ENCODE measurements around the gene SLC5A3. TPM values are rescaled to one million over a fixed set of nuclear protein-coding genes. Genes with fewer than 3 reads are reported as not detected.
A peak's percentile ranks its signal among the peaks of the same experiment; 100 is the strongest.

The SLC5A3 gene
- total RNA-seq, 1 experiment from 2014 or later: 55.0 TPM

DNA sequence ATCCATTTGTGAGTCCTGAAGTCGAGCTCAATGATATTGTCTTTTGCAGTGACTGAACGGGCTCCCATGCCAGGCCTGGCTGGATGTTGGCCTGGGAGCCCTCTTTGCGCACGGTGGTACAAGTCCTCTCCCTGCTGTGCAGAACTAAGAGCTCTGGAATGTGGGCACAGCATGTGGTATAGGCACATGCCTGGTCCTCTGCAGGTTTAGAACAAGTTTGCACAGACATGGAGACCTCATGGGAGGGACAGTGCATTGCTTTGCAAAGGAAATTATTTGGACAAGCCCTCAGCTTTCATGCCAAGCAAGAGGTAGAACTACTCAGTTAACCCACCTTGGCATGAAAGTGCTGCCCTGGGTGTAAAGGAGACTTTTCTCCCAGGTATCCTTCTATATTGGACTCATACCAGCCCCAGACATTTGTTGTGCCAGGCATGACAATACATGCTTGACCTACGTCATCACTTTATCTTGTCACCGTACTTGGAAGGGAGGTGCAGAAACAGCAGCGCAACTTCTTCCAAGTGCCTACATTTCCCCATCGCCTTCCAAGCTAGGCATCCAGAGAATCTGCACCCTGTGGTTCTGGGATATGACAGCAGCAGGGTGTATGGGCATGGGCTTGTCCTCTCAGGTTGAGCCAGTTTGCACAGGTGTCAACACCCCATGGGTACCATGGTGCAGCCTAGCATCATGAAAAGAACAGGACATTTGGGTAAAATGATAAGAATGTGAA, 37.6 kb upstream of the SLC5A3 start:
- Histone ChIP-seq H3K9me2 (replicated peaks; ENCODE audit: insufficient read depth, low read length) (no peaks in the 10 kb centered on the region), H3K9ac (ENCODE audit: low read length) (no peak overlapping the region), H3K4me2 (ENCODE audit: low read depth, low read length, poor library complexity, severe bottlenecking) (no peak overlapping the region), H3K27ac (ENCODE audit: low read length) (no peak overlapping the region), H3K9me3 (ENCODE audit: low read length) (no peaks in the 10 kb centered on the region), H4K20me1 (ENCODE audit: insufficient read depth, low read depth, low read length) (no peaks in the 10 kb centered on the region), H3K27me3 (ENCODE audit: low read length) (no peaks in the 10 kb centered on the region), H3K4me3 (ENCODE audit: low read length) (no peak overlapping the region), H3K79me2 (ENCODE audit: low read length) (no peaks in the 10 kb centered on the region), H3K36me3 (ENCODE audit: insufficient read depth, low read length) (no peaks in the 10 kb centered on the region), H2AFZ (ENCODE audit: low read length) (no peak overlapping the region), H3K4me1 (ENCODE audit: low read length) (no peaks in the 10 kb centered on the region)
- no peak for DNase-seq

DNA sequence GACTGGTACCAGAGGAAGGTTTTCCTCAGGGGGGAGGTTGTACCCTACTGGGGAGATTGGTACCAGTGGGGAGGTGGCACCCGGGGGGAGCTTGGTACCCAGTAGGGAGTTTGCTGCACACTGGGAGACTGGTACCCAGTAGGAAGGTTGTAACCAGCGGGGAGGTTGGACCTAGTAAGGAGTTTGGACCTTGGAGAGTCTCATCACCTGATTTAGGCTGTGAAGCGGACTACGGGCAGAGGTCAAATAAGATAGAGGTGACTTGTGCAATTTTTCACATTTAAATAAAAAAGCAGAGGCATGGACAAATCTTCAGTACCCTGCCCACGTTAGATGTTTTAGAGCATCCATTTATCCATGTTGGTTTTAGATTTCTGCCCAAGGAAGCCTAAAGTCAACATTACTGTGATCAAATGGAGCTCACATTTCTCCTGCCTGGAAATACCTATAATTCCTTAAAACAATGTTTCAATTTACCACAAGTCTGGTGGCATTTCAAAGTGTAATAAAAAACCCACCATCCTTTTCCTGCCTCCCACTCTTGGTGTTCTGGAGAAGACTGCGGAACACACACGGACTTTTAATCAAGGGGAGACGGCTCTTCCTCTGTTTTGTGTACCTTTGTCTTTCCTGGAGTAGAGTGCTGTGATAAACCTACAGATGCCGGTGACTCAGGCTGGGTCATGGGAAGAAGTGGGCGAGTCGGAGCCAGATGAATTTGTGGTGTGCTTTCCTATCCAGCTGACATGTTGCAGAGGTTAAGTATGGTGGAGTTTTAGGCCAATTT, 36.2 kb upstream of the SLC5A3 start:
- no peak overlapping the region for H3K27ac ChIP-seq (ENCODE audit: low read length)
- H3K9me2 ChIP-seq (replicated peaks; ENCODE audit: insufficient read depth, low read length): no peaks in the 10 kb centered on the region
- no peaks in the 10 kb centered on the region for H3K27me3 ChIP-seq (ENCODE audit: low read length)
- no peak overlapping the region for H3K4me2 ChIP-seq (ENCODE audit: low read depth, low read length, poor library complexity, severe bottlenecking)
- H2AFZ ChIP-seq (ENCODE audit: low read length): no peak overlapping the region
- H4K20me1 ChIP-seq (ENCODE audit: insufficient read depth, low read depth, low read length): no peaks in the 10 kb centered on the region
- H3K4me3 ChIP-seq (ENCODE audit: low read length): no peak overlapping the region
- no peak overlapping the region for H3K9ac ChIP-seq (ENCODE audit: low read length)
- no peaks in the 10 kb centered on the region for H3K79me2 ChIP-seq (ENCODE audit: low read length)
- no peaks in the 10 kb centered on the region for H3K36me3 ChIP-seq (ENCODE audit: insufficient read depth, low read length)
- H3K9me3 ChIP-seq (ENCODE audit: low read length): no peaks in the 10 kb centered on the region
- H3K4me1 ChIP-seq (ENCODE audit: low read length): no peaks in the 10 kb centered on the region
- no peak for DNase-seq

DNA sequence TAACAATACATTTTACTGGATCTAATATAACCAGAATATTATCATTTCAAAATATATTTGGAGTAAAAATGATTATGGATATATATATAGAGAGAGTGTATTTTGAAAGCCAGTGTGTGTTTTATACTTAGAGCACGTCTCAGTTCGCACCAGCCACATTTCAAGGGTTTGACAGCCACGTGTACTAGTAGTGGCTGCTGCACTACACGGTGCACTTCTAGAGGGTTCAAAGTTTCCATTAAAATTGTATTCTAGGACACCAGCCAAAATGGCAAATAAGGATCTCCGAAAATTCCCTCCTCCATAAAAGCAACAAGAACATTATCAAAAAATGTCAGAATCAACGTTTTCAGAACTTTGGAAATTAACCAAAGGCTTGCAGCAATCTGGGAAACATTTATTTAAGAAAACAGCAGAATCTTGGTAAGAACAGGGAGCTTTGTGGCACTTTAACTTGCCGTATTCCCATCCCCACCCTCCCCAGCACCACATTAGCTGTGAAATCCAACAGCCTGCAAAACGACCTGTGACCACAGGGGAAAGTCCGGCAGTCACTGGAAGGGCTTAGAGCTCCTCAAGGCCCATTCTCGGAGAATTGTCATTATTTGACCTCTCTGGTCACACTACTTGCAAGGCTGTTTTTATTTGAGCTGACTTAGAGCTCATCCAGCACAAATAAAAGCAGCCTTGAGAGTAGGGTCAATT, 33.5 kb upstream of the SLC5A3 start:
- Histone ChIP-seq H3K4me3 (ENCODE audit: low read length) (no peak overlapping the region), H3K9ac (ENCODE audit: low read length) (no peak overlapping the region), H3K9me2 (replicated peaks; ENCODE audit: insufficient read depth, low read length) (no peaks in the 10 kb centered on the region), H3K27ac (ENCODE audit: low read length) (no peak overlapping the region), H3K4me1 (ENCODE audit: low read length) (no peaks in the 10 kb centered on the region), H4K20me1 (ENCODE audit: insufficient read depth, low read depth, low read length) (no peaks in the 10 kb centered on the region), H3K4me2 (ENCODE audit: low read depth, low read length, poor library complexity, severe bottlenecking) (no peak overlapping the region), H3K9me3 (ENCODE audit: low read length) (no peaks in the 10 kb centered on the region), H2AFZ (ENCODE audit: low read length) (no peak overlapping the region), H3K36me3 (ENCODE audit: insufficient read depth, low read length) (no peaks in the 10 kb centered on the region), H3K79me2 (ENCODE audit: low read length) (no peaks in the 10 kb centered on the region), H3K27me3 (ENCODE audit: low read length) (no peaks in the 10 kb centered on the region)
- DNase-seq: no peak

DNA sequence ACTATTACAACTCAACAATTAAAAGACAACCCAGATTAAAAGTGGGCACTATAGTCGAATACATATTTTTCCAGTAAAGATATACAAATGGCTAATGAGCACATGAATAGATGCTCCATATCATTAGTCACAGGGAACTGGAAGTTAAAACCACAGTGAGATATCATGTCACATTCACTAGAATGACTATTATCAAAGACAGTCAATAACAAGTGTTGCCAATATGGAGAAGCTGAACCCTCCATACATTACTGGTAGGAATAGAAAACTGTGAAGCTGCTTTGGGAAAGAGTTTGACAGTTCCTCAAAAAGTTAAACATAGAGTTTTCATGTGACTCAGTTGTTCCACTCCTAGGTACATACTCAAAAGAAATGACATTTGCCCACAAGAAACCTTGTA, 30.6 kb upstream of the SLC5A3 start:
- Histone ChIP-seq H2AFZ (ENCODE audit: low read length) (no peak overlapping the region), H3K27ac (ENCODE audit: low read length) (no peak overlapping the region), H4K20me1 (ENCODE audit: insufficient read depth, low read depth, low read length) (no peaks in the 10 kb centered on the region), H3K36me3 (ENCODE audit: insufficient read depth, low read length) (no peaks in the 10 kb centered on the region), H3K79me2 (ENCODE audit: low read length) (no peaks in the 10 kb centered on the region), H3K9me2 (replicated peaks; ENCODE audit: insufficient read depth, low read length) (no peaks in the 10 kb centered on the region), H3K4me1 (ENCODE audit: low read length) (peaks cover 6% of the 10 kb centered on the region), H3K4me3 (ENCODE audit: low read length) (no peak overlapping the region), H3K4me2 (ENCODE audit: low read depth, low read length, poor library complexity, severe bottlenecking) (no peak overlapping the region), H3K9me3 (ENCODE audit: low read length) (no peaks in the 10 kb centered on the region), H3K27me3 (ENCODE audit: low read length) (no peaks in the 10 kb centered on the region), H3K9ac (ENCODE audit: low read length) (no peak overlapping the region)
- no peak for DNase-seq

DNA sequence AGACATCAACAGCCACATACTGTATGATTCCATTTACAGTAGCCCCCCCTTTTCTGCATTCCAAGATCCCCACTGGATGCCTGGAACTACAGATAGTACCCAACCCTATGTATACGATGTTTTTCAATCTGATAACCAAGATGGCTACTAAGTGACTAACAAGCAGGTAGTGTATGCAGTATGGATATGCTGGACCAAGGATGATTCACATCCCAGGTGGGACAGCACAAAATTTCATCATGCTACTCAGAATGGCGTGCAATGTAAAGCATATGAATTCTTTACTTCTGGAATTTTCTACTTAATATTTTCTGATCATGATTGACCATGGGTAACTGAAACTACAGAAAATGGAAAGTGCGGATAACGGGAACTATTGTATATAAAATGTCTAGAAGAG, 30.0 kb upstream of the SLC5A3 start:
- peaks cover 6% of the 10 kb centered on the region for H3K4me1 ChIP-seq (ENCODE audit: low read length)
- H3K9me3 ChIP-seq (ENCODE audit: low read length): no peaks in the 10 kb centered on the region
- no peak overlapping the region for H3K4me3 ChIP-seq (ENCODE audit: low read length)
- H3K27me3 ChIP-seq (ENCODE audit: low read length): no peaks in the 10 kb centered on the region
- no peak for DNase-seq
- no peaks in the 10 kb centered on the region for H3K79me2 ChIP-seq (ENCODE audit: low read length)
- no peaks in the 10 kb centered on the region for H3K9me2 ChIP-seq (replicated peaks; ENCODE audit: insufficient read depth, low read length)
- H3K36me3 ChIP-seq (ENCODE audit: insufficient read depth, low read length): no peaks in the 10 kb centered on the region
- no peak overlapping the region for H3K27ac ChIP-seq (ENCODE audit: low read length)
- no peak overlapping the region for H2AFZ ChIP-seq (ENCODE audit: low read length)
- no peak overlapping the region for H3K9ac ChIP-seq (ENCODE audit: low read length)
- H4K20me1 ChIP-seq (ENCODE audit: insufficient read depth, low read depth, low read length): no peaks in the 10 kb centered on the region
- H3K4me2 ChIP-seq (ENCODE audit: low read depth, low read length, poor library complexity, severe bottlenecking): no peak overlapping the region

DNA sequence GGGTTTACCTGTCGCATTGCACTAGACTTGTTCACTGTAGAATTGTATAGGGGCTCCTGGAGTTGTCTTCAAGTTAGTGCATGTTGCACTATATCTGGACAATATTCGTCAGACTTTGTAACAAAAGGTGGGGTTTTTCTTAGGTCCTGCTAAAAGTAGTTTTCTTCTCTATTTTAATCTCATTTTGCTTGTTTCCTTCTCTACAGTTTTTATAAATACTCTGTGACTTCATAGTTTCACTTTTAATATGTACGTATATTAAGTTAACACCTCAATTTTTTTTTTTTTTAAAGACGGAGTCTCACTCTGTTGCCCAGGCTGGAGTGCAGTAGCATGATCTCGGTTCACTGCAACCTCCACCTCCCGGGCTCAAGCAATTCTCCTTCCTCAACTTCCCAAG, 26.5 kb upstream of the SLC5A3 start:
- H3K27me3 ChIP-seq (ENCODE audit: low read length): no peaks in the 10 kb centered on the region
- H3K4me1 ChIP-seq (ENCODE audit: low read length): peaks cover 6% of the 10 kb centered on the region
- H3K4me3 ChIP-seq (ENCODE audit: low read length): no peak overlapping the region
- H3K79me2 ChIP-seq (ENCODE audit: low read length): no peaks in the 10 kb centered on the region
- H4K20me1 ChIP-seq (ENCODE audit: insufficient read depth, low read depth, low read length): no peaks in the 10 kb centered on the region
- no peak for DNase-seq
- H2AFZ ChIP-seq (ENCODE audit: low read length): peak overlapping the region; percentile 13; the same call in 1 of the 2 replicates
- H3K9me3 ChIP-seq (ENCODE audit: low read length): no peaks in the 10 kb centered on the region
- H3K9me2 ChIP-seq (replicated peaks; ENCODE audit: insufficient read depth, low read length): no peaks in the 10 kb centered on the region
- no peak overlapping the region for H3K27ac ChIP-seq (ENCODE audit: low read length)
- H3K36me3 ChIP-seq (ENCODE audit: insufficient read depth, low read length): no peaks in the 10 kb centered on the region
- H3K4me2 ChIP-seq (ENCODE audit: low read depth, low read length, poor library complexity, severe bottlenecking): peak overlapping the region; percentile 35
- no peak overlapping the region for H3K9ac ChIP-seq (ENCODE audit: low read length)

DNA sequence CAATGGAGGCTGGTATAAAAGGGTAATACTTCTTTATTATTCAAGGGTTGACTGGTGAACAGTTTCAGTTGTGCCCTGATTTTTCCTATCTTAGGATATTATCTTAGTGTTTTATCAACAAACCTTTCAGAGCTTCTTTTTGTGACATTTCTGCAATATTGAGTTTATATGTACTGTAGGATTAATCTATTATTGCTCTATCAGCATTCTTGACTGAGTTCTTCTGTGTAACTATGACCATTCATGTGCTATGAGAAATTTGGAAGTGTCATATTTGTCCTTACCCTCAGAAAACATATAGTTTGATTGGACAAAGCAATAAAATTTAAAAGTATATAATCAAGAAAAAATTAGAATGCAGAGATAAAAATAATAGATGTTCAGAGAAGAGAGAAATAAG, 25.5 kb upstream of the SLC5A3 start:
- H3K4me2 ChIP-seq (ENCODE audit: low read depth, low read length, poor library complexity, severe bottlenecking): no peak overlapping the region
- no peak for DNase-seq
- no peaks in the 10 kb centered on the region for H3K36me3 ChIP-seq (ENCODE audit: insufficient read depth, low read length)
- H4K20me1 ChIP-seq (ENCODE audit: insufficient read depth, low read depth, low read length): no peaks in the 10 kb centered on the region
- no peak overlapping the region for H3K27ac ChIP-seq (ENCODE audit: low read length)
- H2AFZ ChIP-seq (ENCODE audit: low read length): no peak overlapping the region
- H3K9ac ChIP-seq (ENCODE audit: low read length): no peak overlapping the region
- no peaks in the 10 kb centered on the region for H3K27me3 ChIP-seq (ENCODE audit: low read length)
- peaks cover 6% of the 10 kb centered on the region for H3K4me1 ChIP-seq (ENCODE audit: low read length)
- no peaks in the 10 kb centered on the region for H3K9me2 ChIP-seq (replicated peaks; ENCODE audit: insufficient read depth, low read length)
- no peak overlapping the region for H3K4me3 ChIP-seq (ENCODE audit: low read length)
- H3K9me3 ChIP-seq (ENCODE audit: low read length): no peaks in the 10 kb centered on the region
- no peaks in the 10 kb centered on the region for H3K79me2 ChIP-seq (ENCODE audit: low read length)

DNA sequence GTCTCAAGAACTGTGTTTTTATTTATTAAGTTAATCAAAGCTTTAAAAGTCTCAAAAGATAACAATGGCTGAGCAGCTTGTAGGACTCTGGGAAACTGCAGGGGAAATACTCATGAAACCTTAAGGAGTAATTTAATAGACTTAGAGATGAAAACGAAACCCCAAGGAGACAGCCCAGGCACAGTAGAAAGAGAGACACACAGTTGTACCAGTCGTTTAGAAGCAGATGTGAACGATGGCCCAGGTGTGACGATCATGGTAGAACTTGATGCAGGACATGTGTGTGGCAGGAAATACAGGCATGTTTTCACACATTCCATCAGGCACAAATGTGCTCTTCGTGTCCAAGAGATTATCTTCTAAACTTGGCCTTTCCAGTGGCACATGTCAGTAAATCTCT, 21.2 kb upstream of the SLC5A3 start:
- no peaks in the 10 kb centered on the region for H3K79me2 ChIP-seq (ENCODE audit: low read length)
- H3K9me3 ChIP-seq (ENCODE audit: low read length): no peaks in the 10 kb centered on the region
- H4K20me1 ChIP-seq (ENCODE audit: insufficient read depth, low read depth, low read length): no peaks in the 10 kb centered on the region
- no peaks in the 10 kb centered on the region for H3K9me2 ChIP-seq (replicated peaks; ENCODE audit: insufficient read depth, low read length)
- H3K4me2 ChIP-seq (ENCODE audit: low read depth, low read length, poor library complexity, severe bottlenecking): no peak overlapping the region
- H3K4me1 ChIP-seq (ENCODE audit: low read length): no peaks in the 10 kb centered on the region
- no peak overlapping the region for H3K27ac ChIP-seq (ENCODE audit: low read length)
- no peaks in the 10 kb centered on the region for H3K27me3 ChIP-seq (ENCODE audit: low read length)
- no peak overlapping the region for H3K9ac ChIP-seq (ENCODE audit: low read length)
- DNase-seq: no peak
- H3K4me3 ChIP-seq (ENCODE audit: low read length): no peak overlapping the region
- H3K36me3 ChIP-seq (ENCODE audit: insufficient read depth, low read length): no peaks in the 10 kb centered on the region
- H2AFZ ChIP-seq (ENCODE audit: low read length): no peak overlapping the region
